Activated naive CD4-positive, alpha-beta T cell treated with anti-CD3 and anti-CD28 coated beads, Interleukin-2, amount 50 U/mL, for 16 hours (primary cell): ENCODE results near the gene SLC22A15.
"Not testable (repeated sequence)": the region's sequence is repeated elsewhere in the genome, so short reads cannot be mapped to it uniquely, and the experiment has no call there.

ENCODE experiments used
- DNase-seq: peaks from one replicate; pipeline ENCODE4 v3.0.0-alpha.2; 2020

The SLC22A15 gene

GRCh38 chr1:115976062-115976920 lies at the start of gene SLC22A15:
SLC22A15 (plus strand) TSS chr1:115976513; CDS start chr1:115976628, 115 bp downstream.
- DNase-seq, result peak; percentile 17

GRCh38 chr1:115927971-115928370 lies 48.3 kb upstream of the SLC22A15 start:
- DNase-seq, result no peak

- DNase-seq, result no peak
Observed at GRCh38 chr1:115929881-115930280, 46.4 kb upstream of the SLC22A15 start.

- no peak for DNase-seq
Observed at GRCh38 chr1:115933625-115934024, 42.7 kb upstream of the SLC22A15 start.

GRCh38 chr1:115939455-115939854 lies 36.9 kb upstream of the SLC22A15 start:
- DNase-seq, result no peak

- no peak for DNase-seq
Observed at GRCh38 chr1:115946116-115946515, 30.2 kb upstream of the SLC22A15 start.

- no peak for DNase-seq
Observed at GRCh38 chr1:115949156-115949555, 27.2 kb upstream of the SLC22A15 start.

GRCh38 chr1:115951560-115951959 lies 24.8 kb upstream of the SLC22A15 start:
- no peak for DNase-seq

- DNase-seq, result no peak
Observed at GRCh38 chr1:115952547-115952946, 23.8 kb upstream of the SLC22A15 start.

- DNase-seq, result no peak
Observed at GRCh38 chr1:115953180-115953579, 23.1 kb upstream of the SLC22A15 start.

GRCh38 chr1:115954684-115955083 lies 21.6 kb upstream of the SLC22A15 start:
- no peak for DNase-seq

- no peak for DNase-seq
Observed at GRCh38 chr1:115955228-115955627, 21.1 kb upstream of the SLC22A15 start.

- no peak for DNase-seq
Observed at GRCh38 chr1:115958866-115959265, 17.4 kb upstream of the SLC22A15 start.

GRCh38 chr1:115969509-115969908 lies 6.8 kb upstream of the SLC22A15 start:
- DNase-seq, result no peak

GRCh38 chr1:115971778-115972177 lies 4.5 kb upstream of the SLC22A15 start:
- not testable (repeated sequence) for DNase-seq

GRCh38 chr1:115973154-115973553 lies 3.2 kb upstream of the SLC22A15 start:
- no peak for DNase-seq

GRCh38 chr1:115975569-115976061 lies 698 bp upstream of the SLC22A15 start:
- DNase-seq, result no peak

GRCh38 chr1:115976921-115977498 lies 697 bp downstream of the SLC22A15 start:
- no peak for DNase-seq

- DNase-seq, result no peak
Observed at GRCh38 chr1:115977499-115978258, 1.4 kb downstream of the SLC22A15 start.

GRCh38 chr1:115978292-115978941 lies 2.1 kb downstream of the SLC22A15 start:
- DNase-seq, result no peak

- DNase-seq, result no peak
Observed at GRCh38 chr1:115980156-115980555, 3.8 kb downstream of the SLC22A15 start.

- no peak for DNase-seq
Observed at GRCh38 chr1:115980998-115981993, 5.0 kb downstream of the SLC22A15 start.
